CD4-positive, CD25-positive, alpha-beta regulatory T cell (primary cell): ENCODE results near the gene TEP1. TPM values are rescaled to one million over a fixed set of nuclear protein-coding genes. Genes with fewer than 3 reads are reported as not detected.

Source experiments
- ATAC-seq, 2 donors: fragments of 150-1000 bp; cut with Tn5 transposase; one replicate each; pipeline ENCODE4 v1.10.0; 2021; ENCODE audit warnings: low read depth in 2 of 2, moderate number of reproducible peaks in 2 of 2, moderate library complexity in 1 of 2
- DNase-seq, 3 donors: peaks; one replicate each; pipeline versions ENCODE4 v3.0.0 to v3.0.0-alpha.2; 2012 to 2022; ENCODE audit warnings: mixed read lengths in 1 of 3
- H3K27ac ChIP-seq: one replicate; pipeline ENCODE4 v1.7.0; 2013; ENCODE audit warnings: mild to moderate bottlenecking, low read length; ENCODE audit not compliant: insufficient read depth, poor library complexity, severe bottlenecking
- H3K27me3 ChIP-seq: one replicate; pipeline ENCODE4 v1.7.0; 2013; ENCODE audit warnings: low read length; ENCODE audit not compliant: control insufficient read depth, insufficient read depth
- H3K36me3 ChIP-seq: one replicate; pipeline ENCODE4 v1.7.0; 2013; ENCODE audit warnings: mild to moderate bottlenecking, low read length, moderate library complexity; ENCODE audit not compliant: control insufficient read depth, insufficient read depth
- H3K4me1 ChIP-seq: 2 replicates; pipeline ENCODE4 v1.7.0; 2013; ENCODE audit warnings: mild to moderate bottlenecking, low read length; ENCODE audit not compliant: insufficient read depth, control insufficient read depth, poor library complexity, severe bottlenecking
- H3K4me3 ChIP-seq: one replicate; pipeline ENCODE4 v1.7.0; 2013; ENCODE audit warnings: low read depth, mild to moderate bottlenecking, low read length, moderate library complexity
- H3K9me3 ChIP-seq, 2 experiments: 1 replicate in 1 of 2; 2 replicates in 1 of 2; pipeline ENCODE4 v1.7.0; 2013; ENCODE audit warnings: low read length in 2 of 2, mild to moderate bottlenecking in 1 of 2, moderate library complexity in 1 of 2; ENCODE audit not compliant: control insufficient read depth in 2 of 2
- H3K27ac Mint-ChIP-seq, 3 donors: one replicate each; pipeline ENCODE4 v1.8.0; 2020 to 2022; ENCODE audit warnings: mild to moderate bottlenecking in 3 of 3, mixed read lengths in 3 of 3, moderate library complexity in 2 of 3
- H3K27me3 Mint-ChIP-seq: one replicate; pipeline ENCODE4 v1.8.0; 2022; ENCODE audit warnings: mild to moderate bottlenecking, mixed read lengths
- H3K36me3 Mint-ChIP-seq: one replicate; pipeline ENCODE4 v1.8.0; 2020; ENCODE audit warnings: mixed read lengths
- H3K4me1 Mint-ChIP-seq, 4 donors: one replicate each; pipeline ENCODE4 v1.8.0; 2020 to 2022; ENCODE audit warnings: mixed read lengths in 4 of 4, mild to moderate bottlenecking in 1 of 4
- H3K4me3 Mint-ChIP-seq, 4 donors: one replicate each; pipeline ENCODE4 v1.8.0; 2020 to 2022; ENCODE audit warnings: mild to moderate bottlenecking in 4 of 4, mixed read lengths in 4 of 4, moderate library complexity in 3 of 4
- H3K9me3 Mint-ChIP-seq, 7 donors: one replicate each; pipeline ENCODE4 v1.8.0; 2020 to 2022; ENCODE audit warnings: mixed read lengths in 7 of 7, mild to moderate bottlenecking in 3 of 7, moderate library complexity in 2 of 7
- polyA plus RNA-seq, 4 donors: library from polyadenylated mRNA; unstranded; fragments of 300-500 nt; fragmentation: Illumina TruSeq; gene quantifications; one replicate each; pipeline ENCODE4 v1.2.3, GENCODE V29; 2021
- total RNA-seq: library from RNA; stranded (reverse); gene quantifications from one replicate; pipeline ENCODE4 v1.2.3, GENCODE V29; 2022

TEP1 gene
- total and polyA plus RNA-seq, 5 donors from 2014 or later: 2.8 to 63.8 (median 5.6) TPM

- Histone ChIP-seq H3K4me3 (no peak overlapping the region), H3K36me3 (no peaks in the 10 kb centered on the region), H3K9me3 (no peaks in the 10 kb centered on the region), H3K4me1 (peaks cover 12% of the 10 kb centered on the region), H3K27ac (no peak overlapping the region), H3K27me3 (no peaks in the 10 kb centered on the region)
- peaks cover 5% of the 10 kb centered on the region for H3K27me3 Mint-ChIP-seq
- H3K4me1 Mint-ChIP-seq: peaks cover 7 to 26% (median 13%) of the 10 kb centered on the region in 4 donors
- no peak overlapping the region for H3K4me3 Mint-ChIP-seq
- no peak for DNase-seq
- no peak overlapping the region for H3K27ac Mint-ChIP-seq
- H3K36me3 Mint-ChIP-seq: peaks cover 6% of the 10 kb centered on the region
- no peak for ATAC-seq
- peaks cover 0 to 1% (median 0%) of the 10 kb centered on the region in 7 donors for H3K9me3 Mint-ChIP-seq
Measured at GRCh38 chr14:20438664-20439063, 25.4 kb upstream of the TEP1 start.

- H3K4me1 ChIP-seq: peaks cover 8% of the 10 kb centered on the region
- H3K9me3 ChIP-seq: no peaks in the 10 kb centered on the region
- peaks cover 0 to 1% (median 0%) of the 10 kb centered on the region in 7 donors for H3K9me3 Mint-ChIP-seq
- no peaks in the 10 kb centered on the region for H3K27me3 ChIP-seq
- no peaks in the 10 kb centered on the region for H3K36me3 Mint-ChIP-seq
- ATAC-seq: no peak
- H3K4me1 Mint-ChIP-seq: peaks cover 7 to 19% (median 10%) of the 10 kb centered on the region in 4 donors
- H3K4me3 ChIP-seq: no peak overlapping the region
- peaks cover 5% of the 10 kb centered on the region for H3K27me3 Mint-ChIP-seq
- H3K27ac Mint-ChIP-seq: no peak overlapping the region
- no peak for DNase-seq
- H3K36me3 ChIP-seq: no peaks in the 10 kb centered on the region
- H3K4me3 Mint-ChIP-seq: peak overlapping the region in 1 of 4 donors; percentile 9
- no peak overlapping the region for H3K27ac ChIP-seq
Measured at GRCh38 chr14:20436363-20436755, 23.1 kb upstream of the TEP1 start.

GRCh38 chr14:20435582-20436362 is 22.5 kb upstream of the TEP1 start, which contains the start of gene KLHL33:
Gene KLHL33 (minus strand): TSS chr14:20436166. CDS start chr14:20435811, 355 bp downstream.
- Histone ChIP-seq H3K9me3 (no peaks in the 10 kb centered on the region), H3K4me1 (peaks cover 2% of the 10 kb centered on the region), H3K27me3 (no peaks in the 10 kb centered on the region), H3K36me3 (no peaks in the 10 kb centered on the region), H3K27ac (no peak within 1 kb of the TSS), H3K4me3 (no peak within 1 kb of the TSS)
- peak within 1 kb of the TSS in 1 of 4 donors; percentile 9 for H3K4me3 Mint-ChIP-seq
- H3K9me3 Mint-ChIP-seq: peaks cover 0 to 1% (median 0%) of the 10 kb centered on the region in 7 donors
- ATAC-seq (no peak), DNase-seq (no peak)
- H3K4me1 Mint-ChIP-seq: peaks cover 2 to 13% (median 5%) of the 10 kb centered on the region in 4 donors
- peak within 1 kb of the TSS in 1 of 3 donors; percentile 38 for H3K27ac Mint-ChIP-seq
- peaks cover 5% of the 10 kb centered on the region for H3K27me3 Mint-ChIP-seq
- H3K36me3 Mint-ChIP-seq: no peaks in the 10 kb centered on the region

- H3K27ac Mint-ChIP-seq: no peak overlapping the region
- peaks cover 0 to 5% (median 2%) of the 10 kb centered on the region in 4 donors for H3K4me1 Mint-ChIP-seq
Measured at GRCh38 chr14:20434701-20435581, 21.6 kb upstream of the TEP1 start.

GRCh38 chr14:20429801-20430669 is 16.7 kb upstream of the TEP1 start:
- ATAC-seq: peak in 1 of 2 donors; percentile 42
- Mint-ChIP-seq H3K36me3 (no peaks in the 10 kb centered on the region), H3K27ac (peak overlapping the region in 1 of 3 donors; percentile 38), H3K9me3 (no peaks in the 10 kb centered on the region), H3K4me3 (peak overlapping the region in 1 of 4 donors; percentile 51), H3K27me3 (no peaks in the 10 kb centered on the region), H3K4me1 (peaks cover 0 to 24% (median 14%) of the 10 kb centered on the region in 4 donors)
- H3K27me3 ChIP-seq: no peaks in the 10 kb centered on the region
- no peak overlapping the region for H3K27ac ChIP-seq
- no peak overlapping the region for H3K4me3 ChIP-seq
- H3K4me1 ChIP-seq: peaks cover 15% of the 10 kb centered on the region
- no peaks in the 10 kb centered on the region for H3K9me3 ChIP-seq
- H3K36me3 ChIP-seq: no peaks in the 10 kb centered on the region
- DNase-seq: peak in 1 of 3 donors; percentile 41

More at GRCh38 chr14:20434701-20435581, 21.6 kb upstream of the TEP1 start:
- ATAC-seq (no peak), DNase-seq (no peak)
- Histone ChIP-seq H3K4me1 (no peaks in the 10 kb centered on the region), H3K9me3 (no peaks in the 10 kb centered on the region), H3K36me3 (no peaks in the 10 kb centered on the region), H3K27ac (no peak overlapping the region), H3K4me3 (no peak overlapping the region), H3K27me3 (no peaks in the 10 kb centered on the region)
- H3K9me3 Mint-ChIP-seq: peaks cover 0 to 1% (median 0%) of the 10 kb centered on the region in 7 donors
- no peak overlapping the region for H3K4me3 Mint-ChIP-seq
- H3K27me3 Mint-ChIP-seq: peaks cover 5% of the 10 kb centered on the region
- H3K36me3 Mint-ChIP-seq: no peaks in the 10 kb centered on the region

GRCh38 chr14:20428802-20429201 is 15.5 kb upstream of the TEP1 start:
- no peaks in the 10 kb centered on the region for H3K9me3 Mint-ChIP-seq
- no peaks in the 10 kb centered on the region for H3K27me3 Mint-ChIP-seq
- ATAC-seq (no peak), DNase-seq (no peak)
- no peaks in the 10 kb centered on the region for H3K27me3 ChIP-seq
- H3K36me3 Mint-ChIP-seq: no peaks in the 10 kb centered on the region
- no peak overlapping the region for H3K27ac ChIP-seq
- H3K36me3 ChIP-seq: no peaks in the 10 kb centered on the region
- H3K27ac Mint-ChIP-seq: peak overlapping the region in 2 of 3 donors; percentile 25 to 61
- no peak overlapping the region for H3K4me3 Mint-ChIP-seq
- no peaks in the 10 kb centered on the region for H3K9me3 ChIP-seq
- no peak overlapping the region for H3K4me3 ChIP-seq
- peaks cover 0 to 24% (median 14%) of the 10 kb centered on the region in 4 donors for H3K4me1 Mint-ChIP-seq
- H3K4me1 ChIP-seq: peaks cover 15% of the 10 kb centered on the region

GRCh38 chr14:20428010-20428365 is 14.7 kb upstream of the TEP1 start:
- Mint-ChIP-seq H3K4me3 (no peak overlapping the region), H3K4me1 (peaks cover 0 to 24% (median 14%) of the 10 kb centered on the region in 4 donors), H3K9me3 (no peaks in the 10 kb centered on the region), H3K36me3 (no peaks in the 10 kb centered on the region), H3K27me3 (no peaks in the 10 kb centered on the region), H3K27ac (peak overlapping the region in 2 of 3 donors; percentile 55 to 75)
- no peaks in the 10 kb centered on the region for H3K36me3 ChIP-seq
- no peak overlapping the region for H3K27ac ChIP-seq
- DNase-seq (no peak), ATAC-seq (no peak)
- peaks cover 15% of the 10 kb centered on the region for H3K4me1 ChIP-seq
- no peak overlapping the region for H3K4me3 ChIP-seq
- H3K27me3 ChIP-seq: no peaks in the 10 kb centered on the region
- H3K9me3 ChIP-seq: no peaks in the 10 kb centered on the region
